DMS114 treated with DMSO at 0.1 percent for 48 hours (cell line): ENCODE results near the gene ZNRF1.

Source experiments
- DNase-seq: peaks from one replicate; lab custom pipeline; 2025; ENCODE audit not compliant: unreplicated experiment; lab: John Stamatoyannopoulos, UW

ZNRF1 gene

DNA sequence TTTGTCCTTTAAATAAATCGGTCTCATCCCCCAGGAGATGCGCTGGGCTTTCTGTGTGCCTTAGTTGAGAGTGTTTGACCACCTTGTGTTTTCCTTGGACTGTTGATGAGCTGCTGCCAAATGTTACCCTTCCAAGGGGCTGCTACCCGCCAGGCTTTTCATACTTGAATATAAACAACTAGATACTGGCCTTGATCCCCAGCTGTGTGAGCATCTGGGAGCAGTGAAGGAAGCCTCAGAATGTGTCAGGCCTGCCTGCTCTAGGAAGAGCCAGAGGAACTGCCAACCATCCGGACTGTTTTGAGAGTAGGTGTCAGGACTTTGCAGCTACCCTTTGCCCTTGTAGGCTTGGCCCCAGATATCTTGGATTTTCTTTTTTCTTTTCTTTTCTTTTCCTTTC lies 60.0 kb downstream of the ZNRF1 start:
- no peak for DNase-seq

DNA sequence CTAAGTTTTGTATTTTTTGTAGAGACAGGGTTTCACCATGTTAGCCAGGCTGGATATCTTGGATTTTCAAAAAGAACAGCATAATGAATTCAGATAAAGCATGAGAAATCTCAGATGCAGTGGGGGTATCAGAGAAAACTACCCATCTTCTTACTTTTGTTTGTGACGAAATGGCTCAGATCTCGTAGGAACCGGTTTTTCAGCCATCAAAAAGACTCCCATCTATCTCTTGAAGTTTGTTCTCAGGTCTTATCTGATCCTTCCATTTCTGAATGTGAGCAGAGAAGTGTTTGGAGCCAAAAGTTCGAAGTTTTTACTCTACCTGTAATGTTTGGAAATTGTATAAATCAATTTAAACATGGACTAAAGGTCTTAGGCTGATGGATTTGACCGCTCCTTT lies 60.6 kb downstream of the ZNRF1 start:
- DNase-seq, result no peak

DNA sequence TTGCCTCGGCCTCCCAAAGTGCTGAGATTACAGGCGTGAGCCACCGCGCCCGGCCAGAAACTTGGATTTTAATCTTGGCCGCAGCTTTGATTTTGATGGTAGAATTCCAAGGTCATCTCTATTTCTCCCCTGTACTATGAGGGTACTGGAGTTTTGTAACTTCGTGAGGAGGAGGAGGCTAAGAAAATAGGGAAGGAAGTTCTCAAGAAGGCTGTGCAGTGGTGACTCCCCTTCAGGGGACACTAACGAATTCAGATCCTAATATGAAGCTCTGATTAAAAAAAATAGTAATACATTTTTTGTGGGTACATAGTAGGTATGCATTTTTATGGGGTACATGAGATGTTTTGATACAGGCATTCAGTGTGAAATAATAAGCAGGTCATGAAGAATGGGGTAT lies 61.9 kb downstream of the ZNRF1 start:
- DNase-seq, result no peak

DNA sequence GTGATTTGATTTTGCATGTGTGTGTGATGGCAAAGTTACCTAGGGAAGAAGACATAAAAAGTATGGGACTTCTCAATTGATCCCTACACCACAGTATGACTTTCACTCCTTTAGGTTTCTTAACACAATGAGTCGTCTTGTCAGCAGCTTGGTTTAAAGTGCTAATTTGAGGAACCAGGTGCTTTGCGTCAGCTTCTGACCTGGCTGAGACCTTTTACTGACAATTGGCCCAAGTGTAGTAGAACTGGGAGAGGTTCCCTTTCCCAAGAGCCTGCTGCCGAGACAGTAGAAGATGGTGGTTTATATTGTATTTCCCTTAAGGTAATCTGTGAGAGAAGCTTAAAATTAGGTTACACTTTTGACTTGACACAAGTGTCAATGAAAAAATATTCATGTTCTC lies 62.8 kb downstream of the ZNRF1 start:
- DNase-seq, result no peak

DNA sequence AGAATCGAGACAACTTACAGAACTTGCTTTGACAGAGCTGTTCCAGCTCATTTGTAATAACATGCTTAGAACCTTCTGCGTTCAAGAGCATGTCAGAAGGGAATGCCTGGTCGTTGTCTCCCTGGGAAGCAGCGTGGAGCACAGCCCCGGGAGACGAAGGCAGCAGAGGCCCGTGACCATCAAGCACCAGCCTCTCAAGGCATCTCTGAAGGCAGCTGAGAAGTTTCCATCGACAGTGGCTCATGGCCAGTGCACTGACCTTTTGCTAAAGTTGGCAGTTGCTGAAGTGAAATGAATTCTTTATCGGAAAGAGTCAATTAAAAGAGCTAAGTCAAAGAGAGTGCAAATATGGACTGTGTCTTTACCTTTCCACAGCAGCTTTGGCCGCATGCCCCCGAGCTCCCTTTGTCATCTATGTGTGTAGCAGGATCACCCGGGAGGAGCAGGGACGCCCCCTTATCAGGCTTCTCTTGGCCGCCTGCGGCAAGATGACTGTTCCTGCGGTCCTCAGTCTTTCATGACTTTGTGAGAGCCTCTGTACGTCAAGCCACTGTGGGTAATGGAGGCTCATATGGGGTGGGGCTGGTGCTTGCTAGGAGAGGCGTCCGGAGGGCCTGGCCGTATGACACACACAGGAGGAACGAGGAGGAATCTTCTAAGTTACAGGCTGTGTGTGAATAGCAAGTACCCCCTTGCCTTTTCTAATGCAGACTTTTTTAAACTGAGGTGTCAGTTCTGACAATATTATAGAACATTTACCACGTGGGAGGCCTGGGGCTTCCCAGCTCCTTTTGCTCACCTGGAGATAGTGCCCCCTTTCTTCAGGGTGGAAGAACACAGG lies 63.5 kb downstream of the ZNRF1 start:
- DNase-seq, result no peak

DNA sequence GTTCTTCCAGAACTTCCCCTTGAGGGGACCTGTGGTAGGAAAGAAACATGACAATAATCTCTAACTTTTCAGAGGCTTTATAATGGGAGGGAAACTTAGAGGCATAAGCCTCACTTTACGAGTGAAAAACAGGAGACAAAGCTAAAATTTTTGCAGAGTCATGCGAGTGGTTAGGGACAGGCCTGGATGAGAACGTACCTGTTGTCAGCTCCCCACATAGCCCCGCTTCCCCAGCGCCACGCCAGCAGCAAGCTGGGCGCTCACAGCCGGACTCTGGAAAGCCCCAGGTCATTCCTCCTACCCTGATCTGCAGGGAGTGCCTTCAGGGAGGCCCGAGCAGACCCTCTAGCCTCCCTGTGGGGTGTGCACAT lies 64.1 kb downstream of the ZNRF1 start:
- DNase-seq, result no peak

DNA sequence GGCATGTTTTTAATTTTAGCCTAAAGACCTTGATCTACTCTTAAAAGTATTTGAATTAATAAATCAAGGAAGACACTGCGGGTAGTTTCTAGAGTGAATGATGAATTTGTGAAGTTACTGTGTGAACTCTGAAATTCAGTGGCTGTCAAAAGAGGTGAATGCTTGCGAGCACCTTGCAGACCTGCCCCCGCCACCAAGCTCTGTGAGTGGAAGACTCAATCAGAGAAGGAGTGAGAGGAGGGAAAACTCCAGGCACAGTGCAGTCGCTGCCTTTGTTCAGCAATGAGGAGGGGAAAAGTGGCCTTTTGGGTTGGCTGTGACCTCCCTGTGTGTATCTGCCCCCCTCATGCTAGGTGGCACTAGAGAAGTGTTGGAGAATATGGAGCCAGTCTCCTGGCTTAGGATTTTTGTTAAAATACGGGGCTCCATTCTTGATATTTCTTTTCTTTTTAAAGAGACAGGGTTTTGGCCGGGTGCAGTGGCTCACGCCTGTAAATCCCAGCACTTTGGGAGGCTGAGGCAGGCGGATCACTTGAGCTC lies 64.8 kb downstream of the ZNRF1 start:
- no peak for DNase-seq

DNA sequence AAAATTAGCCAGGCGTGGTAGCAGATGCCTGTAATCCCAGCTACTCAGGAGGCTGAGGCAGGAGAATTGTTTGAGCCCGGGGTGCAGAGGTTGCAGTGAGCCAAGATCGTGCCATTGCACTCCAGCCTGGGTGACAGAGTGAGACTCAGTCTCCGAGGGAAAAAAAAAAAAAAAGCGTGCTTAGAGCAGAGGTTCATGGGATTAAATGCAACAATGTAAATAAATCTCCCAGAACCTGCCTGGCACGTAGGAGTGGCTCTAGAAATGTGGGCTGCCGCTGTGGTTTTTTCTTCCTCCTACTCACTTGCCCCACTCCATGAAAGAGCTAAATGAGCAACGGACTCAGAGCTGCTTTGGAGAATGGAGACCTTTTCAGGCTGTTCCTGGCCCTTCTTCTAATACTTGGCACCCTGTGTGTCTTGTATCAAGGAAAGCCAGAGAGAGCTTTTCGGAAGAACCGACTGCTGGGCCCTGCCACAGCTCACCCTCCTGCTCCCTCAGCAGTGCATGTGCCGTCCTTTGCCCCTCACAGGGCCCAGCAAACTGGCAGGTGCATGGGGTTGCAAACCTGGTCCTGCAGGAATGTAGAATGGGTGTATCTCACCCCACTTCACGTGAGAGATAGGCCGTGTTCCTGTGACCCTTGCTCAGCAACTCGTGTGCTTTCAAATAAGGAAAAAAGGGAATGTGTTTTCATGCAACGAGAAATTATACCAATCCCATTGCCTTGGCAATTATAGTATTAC lies 65.8 kb downstream of the ZNRF1 start:
- no peak for DNase-seq

DNA sequence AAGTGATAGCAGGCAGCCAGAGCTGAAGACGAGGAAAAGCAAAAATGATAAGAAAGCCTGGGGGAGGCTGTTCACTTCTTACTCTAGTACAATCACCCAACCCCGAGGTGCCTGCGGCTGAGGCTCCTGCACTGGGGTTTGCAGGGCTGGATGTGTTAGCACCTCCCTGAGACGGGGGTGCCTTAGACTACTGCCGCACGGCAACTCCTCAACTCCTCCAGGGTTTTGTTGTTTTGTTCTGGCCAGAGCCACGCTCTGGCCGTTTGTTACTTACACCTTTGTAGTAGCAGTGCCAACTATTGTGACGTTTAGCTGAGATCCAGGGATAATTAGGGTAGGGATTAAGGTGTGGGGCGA lies 66.3 kb downstream of the ZNRF1 start:
- no peak for DNase-seq

DNA sequence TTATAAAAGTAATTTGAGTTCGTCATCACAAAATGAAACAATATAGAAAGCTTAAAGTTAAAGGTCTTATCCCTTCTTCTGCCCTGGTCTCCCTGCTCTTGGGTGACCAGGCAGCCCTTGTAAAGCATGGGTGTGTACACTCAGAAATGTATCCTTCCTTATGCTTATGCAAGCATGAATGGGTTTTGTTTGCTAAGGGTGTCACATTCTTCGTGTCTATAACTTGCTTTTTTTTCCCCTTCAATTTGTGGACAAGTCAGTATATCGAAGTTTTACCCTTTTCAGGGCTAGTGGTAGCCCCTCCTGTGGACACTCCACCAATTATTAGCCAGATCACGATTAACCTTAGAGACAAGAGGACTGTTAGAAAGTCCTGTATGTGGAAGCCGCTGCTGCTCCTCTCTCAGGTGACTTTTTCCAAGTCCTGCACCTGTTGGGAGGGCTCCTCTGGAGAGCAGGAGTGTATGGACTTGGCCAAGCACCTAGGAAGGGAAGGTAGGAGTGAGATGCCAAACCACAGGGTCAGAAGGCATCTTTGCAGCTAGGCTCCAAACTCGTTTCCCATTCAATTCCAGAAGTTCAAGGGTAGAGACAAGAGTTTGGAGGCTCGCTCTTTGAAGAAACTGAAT lies 66.8 kb downstream of the ZNRF1 start:
- DNase-seq, result no peak

DNA sequence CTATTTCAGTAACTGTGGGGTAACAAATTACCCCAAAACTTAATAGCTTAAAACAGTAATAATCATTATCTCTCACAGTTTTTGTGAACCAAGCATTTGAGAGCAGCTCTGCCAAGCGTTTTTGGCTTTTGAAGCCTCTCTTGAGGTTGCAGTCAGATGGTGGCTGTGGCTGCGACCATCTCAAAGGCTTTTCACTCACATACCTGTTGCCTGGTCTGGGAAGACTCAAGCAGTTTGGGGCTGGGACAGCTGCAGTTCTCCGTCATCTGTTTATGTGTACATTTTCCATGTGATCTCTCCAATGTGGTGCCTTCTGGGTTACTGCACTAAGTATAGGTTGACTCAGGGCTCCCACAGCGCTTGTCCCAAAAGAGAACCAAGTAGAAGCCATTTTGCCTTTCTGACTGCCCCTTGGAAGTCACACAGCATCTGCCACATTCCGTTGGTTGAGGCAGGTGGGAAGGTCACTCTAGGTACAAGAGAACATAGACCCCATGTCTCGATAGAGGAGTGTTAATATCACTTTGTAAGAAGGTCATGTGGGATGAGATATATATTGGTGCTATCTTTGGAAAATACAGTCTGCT lies 68.1 kb downstream of the ZNRF1 start:
- no peak for DNase-seq

DNA sequence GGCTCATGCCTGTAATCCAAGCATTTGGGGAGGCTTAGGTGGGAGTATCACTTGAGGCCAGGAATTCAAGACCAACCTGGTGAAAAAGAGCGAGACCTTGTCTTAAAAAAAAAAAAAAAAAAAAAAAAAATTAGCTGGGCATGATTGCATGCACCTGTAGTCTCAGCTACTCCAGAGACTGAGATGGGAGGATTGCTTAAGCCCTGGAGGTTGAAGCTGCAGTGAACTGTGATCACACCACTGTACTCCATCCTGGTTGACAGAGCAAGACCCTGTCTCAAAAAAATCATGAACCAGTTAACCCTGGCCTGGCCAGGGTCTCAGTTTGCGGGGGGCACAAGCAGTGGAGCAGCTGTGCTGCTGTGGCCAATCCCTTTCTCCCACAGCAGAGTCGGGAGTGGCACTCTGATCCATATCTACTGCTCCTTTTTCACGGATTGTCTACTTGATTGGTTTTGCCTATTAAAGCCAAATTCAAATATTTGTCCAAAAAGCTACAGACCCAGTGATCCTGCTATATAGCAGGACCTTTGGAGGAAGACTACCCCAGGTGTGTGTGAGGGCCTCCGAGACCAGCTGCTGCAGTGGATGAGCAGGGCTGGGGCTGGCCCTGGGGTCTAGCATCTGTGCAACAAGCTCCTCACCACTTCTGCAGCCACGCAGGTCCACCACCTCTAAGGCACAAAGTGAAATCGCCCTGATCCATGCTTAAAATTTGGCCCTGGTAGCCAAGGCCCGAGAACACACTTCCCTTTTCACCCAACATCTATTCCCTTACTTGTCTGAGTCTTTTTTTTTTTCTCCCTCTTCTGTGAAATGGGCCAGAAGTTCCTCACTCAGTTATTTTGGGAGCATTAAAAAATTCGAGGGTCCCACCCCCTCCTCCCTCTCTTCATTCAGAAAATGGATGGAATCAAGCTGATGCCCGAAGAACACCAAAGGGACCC lies 69.5 kb downstream of the ZNRF1 start:
- DNase-seq, result no peak

DNA sequence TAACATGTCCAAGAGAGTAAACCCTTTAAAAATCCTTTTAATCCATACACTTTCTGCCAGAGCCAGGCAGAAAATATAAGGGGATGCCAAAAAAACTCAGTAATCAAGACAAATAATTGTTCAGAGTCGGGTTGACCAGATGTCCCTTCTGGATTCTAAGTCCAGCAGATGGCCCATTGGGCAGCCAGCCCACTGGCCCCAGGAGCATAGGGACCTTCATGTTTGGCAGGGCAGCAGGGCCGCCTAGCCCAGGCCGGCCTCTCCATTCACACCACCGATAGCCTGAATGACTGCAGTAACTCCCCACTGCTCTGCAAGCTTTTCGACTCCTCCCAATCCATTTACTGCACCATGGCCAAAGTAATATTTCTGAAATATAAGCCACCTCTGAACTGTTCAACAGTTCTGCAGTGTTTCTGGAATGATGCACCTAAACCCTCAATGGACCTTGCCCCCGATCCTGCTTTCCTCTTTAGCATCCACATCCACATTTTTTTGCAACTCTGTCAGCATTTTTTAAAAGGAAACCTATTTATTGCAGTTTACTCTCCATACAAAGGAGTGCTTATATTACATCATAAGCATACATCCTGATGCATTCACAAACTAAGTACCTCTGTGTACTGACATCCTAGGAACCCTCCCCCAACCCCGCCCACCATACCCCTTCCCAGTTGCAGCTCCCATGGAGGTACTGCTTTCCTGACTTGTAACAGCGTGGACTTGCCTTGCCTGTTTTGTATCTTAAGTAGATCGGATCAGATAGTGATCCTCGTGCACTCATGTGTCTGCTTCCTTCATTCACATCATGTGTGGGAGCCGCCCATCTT lies 71.4 kb downstream of the ZNRF1 start:
- no peak for DNase-seq

DNA sequence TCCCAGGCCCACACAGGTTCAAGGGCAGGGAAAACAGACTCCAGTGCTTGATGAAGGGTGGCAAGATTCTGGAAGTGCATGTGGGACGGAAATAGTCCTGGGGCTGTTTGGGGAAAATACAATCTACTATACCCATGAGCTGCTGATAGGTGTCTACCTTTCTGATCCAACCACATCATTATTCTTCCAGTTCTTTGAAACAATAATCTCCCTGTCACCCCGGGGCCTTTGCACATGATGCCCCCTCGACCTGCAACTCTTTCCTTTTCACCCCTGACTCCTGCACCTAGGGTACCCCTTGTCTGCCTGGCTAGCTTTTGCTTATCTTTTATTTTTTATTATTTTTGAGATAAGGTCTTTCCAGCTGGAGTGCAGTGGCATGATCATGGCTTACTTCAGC lies 72.8 kb downstream of the ZNRF1 start:
- no peak for DNase-seq

DNA sequence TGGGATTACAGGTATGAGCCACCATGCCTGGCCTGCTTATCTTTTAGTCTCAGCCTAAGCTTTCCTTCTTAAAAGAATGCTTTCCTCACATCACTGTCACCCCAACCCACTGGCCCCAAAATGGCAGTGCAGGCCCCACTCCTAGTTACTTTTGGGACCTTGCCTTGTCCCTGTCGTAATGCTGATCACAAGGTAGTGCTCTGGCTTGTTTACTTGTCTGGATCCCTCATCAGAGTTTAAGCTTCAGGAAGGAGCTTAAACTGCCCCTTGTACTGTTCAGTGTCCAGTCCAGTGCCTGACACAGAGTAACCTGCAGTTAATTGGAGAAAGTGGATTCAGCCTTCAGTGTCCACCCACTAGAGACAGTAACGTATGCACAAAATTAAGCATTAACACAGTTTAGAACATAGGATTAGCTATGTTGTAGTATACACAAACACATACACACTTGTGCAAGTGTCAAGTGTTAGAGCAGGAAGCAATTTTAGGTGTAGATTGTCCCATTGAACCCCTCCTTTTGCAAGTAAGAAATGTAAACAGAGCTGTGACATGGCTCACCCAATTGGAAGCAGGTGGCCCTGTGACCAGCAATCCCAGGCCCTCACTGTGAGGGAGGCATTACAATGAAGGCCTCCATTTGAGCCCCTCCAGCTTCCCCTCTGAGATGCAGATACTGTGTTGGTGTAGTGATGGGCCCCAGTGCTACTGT lies 73.6 kb downstream of the ZNRF1 start:
- no peak for DNase-seq

DNA sequence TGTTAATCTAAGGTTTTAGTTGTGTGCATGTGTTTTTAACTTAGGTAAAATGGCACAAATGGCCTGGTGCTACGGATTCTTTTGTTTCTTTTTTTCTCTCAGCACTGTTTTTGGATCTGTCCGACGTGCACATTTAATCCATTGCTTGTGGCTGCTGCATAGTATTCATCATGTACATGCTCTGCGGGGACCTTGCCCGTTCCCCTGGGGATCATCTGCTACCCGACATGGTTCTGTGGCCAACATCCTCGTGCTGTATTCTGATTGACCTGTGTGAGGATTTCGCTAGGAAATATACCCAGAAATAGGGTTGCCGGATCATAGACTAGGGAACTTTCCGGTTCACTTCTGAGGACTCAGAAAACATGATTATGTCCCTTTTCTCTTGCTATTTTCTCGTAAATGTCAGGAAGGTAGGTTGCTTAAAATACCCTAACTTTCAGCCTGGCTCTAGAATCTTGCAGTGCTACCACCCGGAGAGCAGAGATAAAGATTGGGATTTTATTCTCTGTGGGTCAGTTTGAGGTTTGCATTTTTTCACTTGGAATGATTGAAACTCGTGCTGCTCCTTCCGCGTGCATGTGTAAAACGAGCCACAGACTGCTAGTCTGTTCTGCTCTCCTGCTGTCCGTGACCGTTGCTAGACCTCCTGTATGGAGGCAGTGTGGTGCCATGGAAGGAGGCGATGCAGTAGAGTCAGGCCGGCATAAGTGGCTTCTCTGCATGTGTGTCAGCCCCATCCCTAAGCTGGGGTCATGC lies 74.9 kb downstream of the ZNRF1 start:
- DNase-seq, result no peak

DNA sequence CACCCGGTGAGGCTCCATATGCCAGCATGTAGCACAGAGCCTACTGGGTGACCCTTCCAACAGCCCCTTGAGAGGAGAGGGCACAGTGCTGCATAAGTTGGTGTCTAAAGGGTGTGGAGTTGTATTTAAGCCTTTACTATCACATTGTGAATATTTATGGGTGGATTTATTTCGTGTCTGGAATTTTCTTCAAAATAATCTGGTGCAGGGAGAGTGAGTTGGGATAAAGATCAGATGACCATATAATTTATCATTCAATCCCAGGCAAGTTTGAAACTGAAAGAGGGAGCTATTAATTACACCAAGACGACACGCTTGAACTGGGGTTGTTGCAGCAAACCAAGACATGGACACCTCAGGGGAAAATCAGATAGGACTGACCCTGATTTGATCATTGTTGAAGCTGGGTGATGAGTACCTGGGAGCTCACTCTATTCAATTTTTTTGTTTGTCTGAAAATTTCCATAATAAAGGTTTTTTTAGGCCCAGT lies 75.5 kb downstream of the ZNRF1 start:
- no peak for DNase-seq
